Stimulated activated CD4-positive, alpha-beta T cell treated with anti-CD3 and anti-CD28 coated beads, TNF-alpha, amount 100 ng/mL, for 1 hour (primary cell): ENCODE results near the gene IKZF3.
"Not testable (repeated sequence)": the region's sequence is repeated elsewhere in the genome, so short reads cannot be mapped to it uniquely, and the experiment has no call there.

Source experiments
- DNase-seq, 3 donors: peaks; one replicate each; pipeline ENCODE4 v3.0.0-alpha.2; 2020; ENCODE audit warnings: low read depth in 3 of 3, low spot score in 1 of 3

The IKZF3 gene

DNA sequence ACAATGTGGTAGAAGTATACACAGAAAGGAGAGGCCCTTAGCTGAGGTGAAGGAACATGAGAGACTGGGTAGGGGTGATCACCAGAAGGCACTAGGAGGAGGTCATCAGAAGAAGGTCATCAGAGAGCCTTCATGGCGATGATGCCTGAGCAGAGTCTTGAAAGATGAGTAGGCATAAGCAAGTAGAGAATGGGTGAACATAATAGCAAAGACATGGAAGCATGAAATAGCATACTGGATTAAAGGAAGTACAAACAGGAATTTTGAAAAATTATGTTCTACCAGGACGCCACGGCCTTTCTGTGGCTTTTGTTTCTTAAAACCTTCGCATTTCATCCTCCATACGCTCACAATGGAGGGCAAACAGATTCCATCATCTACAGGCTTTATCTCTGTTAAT lies 2.9 kb downstream of the IKZF3 start:
- no peak for DNase-seq

DNA sequence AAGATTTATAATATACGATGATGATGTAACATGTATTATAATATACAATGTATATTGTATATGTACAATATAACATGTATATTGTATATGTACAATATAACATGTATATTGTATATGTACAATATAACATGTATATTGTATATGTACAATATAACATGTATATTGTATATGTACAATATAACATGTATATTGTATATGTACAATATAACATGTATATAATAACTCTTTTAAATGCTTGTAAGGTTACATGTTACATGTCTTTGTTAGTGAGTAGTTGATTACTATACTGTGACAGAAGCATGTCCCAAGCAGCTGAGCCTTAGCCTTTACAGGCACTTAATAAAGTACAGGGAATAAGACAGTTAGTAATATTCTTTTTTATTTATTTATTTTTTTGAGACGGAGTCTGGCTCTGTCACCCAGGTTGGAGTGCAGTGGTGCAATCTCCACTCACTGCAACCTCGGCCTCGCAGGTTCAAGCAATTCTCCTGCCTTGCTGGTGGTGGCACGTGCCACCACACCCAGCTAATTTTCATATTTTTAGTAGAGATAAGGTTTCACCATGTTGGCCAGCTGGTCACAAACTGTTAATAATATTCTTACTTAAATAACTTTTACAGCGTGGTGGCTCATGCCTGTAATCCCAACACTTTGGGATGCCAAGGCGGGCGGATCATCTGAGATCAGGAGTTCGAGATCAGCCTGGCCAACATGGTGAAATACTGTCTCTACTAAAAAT lies 8.0 kb downstream of the IKZF3 start:
- DNase-seq, result not testable (repeated sequence)

DNA sequence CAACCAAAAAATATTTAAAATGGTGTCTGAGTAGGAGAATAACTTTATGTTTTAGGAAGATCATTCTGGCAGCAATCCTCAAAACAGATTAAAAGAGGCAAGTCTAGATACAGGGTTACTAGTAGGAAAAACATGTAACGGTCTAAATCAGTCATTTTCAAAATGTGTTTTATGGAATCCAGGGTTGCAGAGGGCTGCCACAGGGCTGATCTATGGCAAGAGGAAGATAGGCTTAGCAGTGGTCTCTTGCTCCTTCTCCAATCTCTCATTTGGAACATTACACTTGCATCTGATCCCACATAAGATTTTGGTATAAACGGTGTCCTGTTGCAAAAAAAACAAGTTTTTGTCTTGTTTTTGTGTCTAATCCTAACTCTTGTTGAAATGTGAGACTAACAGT lies 9.2 kb downstream of the IKZF3 start:
- no peak for DNase-seq

DNA sequence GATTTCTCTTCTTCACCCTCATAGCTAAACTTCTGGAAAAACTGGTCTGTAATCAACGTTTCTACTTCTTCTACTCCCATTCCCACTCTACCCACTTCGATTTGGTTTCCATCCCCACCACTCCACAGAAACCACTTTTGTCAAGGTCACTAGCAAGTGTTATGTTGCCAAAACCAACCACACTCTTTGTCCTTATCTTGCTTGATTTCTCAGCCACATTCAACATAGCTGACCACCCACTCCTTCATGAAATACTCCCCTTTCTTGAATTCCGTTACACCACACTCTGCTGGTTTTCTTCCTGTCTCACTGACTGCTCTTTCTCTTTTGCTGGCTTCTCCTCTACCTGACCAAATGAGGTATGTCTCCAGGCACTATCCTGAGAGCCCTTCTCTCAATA lies 11.9 kb downstream of the IKZF3 start:
- DNase-seq, result no peak

DNA sequence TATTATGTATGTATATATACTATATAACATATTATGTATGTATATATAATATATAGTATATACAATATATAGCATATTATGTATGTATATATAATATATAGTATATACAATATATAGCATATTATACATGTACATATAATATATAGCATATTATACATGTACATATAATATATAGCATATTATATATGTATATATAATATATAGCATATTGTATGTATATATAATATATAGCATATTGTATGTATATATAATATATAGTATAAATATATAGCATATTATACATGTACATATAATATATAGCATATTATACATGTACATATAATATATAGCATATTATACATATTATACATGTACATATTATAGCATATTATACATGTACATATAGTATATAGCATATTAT lies 13.9 kb downstream of the IKZF3 start:
- DNase-seq, result not testable (repeated sequence)

DNA sequence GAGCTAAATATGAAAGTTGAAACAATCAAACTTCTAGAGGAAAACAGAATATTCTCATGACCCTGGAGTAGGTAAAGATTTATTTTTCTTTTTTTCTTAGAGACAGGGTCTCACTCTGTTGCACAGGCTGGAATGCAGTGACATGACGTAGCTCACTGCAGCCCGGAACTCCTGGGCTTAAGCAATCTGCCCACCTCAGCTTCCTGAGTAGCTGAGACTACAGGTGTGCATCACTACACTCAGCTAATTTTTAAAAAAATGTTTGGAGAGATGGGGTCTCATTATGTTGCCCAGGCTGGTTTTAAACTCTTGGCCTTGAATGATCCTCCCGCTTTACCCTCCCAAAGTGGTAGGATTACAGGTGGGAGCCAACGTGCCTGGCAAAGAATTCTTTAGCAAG lies 15.5 kb downstream of the IKZF3 start:
- no peak for DNase-seq

DNA sequence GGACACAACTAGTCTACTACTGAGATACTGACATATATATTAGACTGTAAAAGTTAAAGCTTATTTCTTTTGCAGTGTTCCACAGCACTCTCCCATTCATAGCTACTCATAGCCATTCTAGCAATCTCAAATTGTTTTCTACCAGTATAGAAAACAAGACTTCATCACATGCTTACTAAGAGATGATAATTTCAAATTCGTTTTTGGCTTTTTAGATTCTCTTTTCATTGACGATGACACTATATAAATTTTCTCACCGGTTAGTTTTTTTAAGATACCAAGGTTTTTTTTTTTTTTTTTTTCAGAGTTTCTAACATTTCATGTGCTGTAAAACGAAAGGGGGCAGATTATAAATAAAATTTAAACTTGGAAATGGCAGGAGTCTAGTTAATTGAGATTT lies 17.9 kb downstream of the IKZF3 start:
- DNase-seq, result no peak

DNA sequence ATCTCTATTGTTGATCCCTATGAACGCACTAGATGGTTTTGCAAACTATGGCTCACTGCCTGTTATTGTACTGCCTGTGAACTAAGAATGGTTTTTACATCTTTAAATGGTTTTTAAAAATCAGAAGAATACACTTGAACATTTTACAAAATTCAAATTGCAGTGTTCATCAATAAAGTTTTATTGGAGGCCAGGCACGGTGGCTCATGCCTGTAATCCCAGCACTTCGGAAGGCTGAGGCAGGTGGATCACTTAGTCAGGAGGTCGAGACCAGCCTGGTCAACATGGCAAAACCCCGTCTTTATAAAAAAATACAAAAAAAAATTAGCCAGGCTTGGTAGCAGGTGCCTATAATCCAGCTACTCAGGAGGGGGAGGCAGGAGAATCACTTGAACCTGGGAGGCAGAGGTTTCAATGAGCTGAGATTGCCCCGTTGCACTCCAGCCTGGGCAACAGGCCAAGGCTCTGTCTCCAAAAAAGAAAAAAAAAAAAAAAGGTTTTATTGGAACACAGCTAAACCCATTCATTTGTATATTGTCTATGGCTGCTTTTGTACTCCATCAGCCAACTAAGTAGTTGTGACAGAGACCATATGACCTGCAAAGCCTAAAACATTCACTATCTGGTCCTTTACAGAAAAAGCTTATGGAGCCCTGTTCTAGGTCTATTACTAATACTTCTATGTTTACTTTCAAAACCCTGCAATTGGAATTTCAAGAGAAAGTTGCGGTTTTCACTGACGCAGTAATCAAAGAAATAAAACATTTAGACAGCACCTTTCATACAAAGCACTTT lies 18.9 kb downstream of the IKZF3 start:
- DNase-seq, result no peak

DNA sequence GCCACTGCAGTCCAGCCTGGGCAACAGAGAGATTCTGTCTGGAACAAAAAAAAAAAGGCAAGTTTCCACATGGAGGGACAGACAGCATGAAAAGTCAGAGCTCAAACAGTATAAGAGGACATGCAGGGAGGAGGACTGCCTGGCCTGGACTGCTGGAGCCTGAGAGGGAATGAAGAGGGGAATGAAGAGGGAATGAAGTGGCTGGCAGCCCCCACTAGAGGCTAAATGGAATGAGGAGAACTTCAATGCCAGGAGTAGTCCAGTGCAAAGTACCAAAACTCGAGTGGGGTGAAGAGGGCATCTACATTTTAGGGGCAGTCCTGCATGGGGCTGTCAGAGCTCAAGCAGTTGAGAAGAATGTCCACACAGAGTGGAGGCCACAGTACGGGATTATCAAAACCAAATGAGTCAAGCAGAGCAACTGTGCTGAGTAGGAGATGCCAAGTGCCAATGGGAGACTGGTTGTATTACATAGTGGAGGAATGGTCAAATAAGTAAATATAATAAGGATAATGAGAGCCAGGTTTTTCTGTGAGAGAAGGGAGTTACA lies 22.9 kb downstream of the IKZF3 start:
- DNase-seq, result no peak

DNA sequence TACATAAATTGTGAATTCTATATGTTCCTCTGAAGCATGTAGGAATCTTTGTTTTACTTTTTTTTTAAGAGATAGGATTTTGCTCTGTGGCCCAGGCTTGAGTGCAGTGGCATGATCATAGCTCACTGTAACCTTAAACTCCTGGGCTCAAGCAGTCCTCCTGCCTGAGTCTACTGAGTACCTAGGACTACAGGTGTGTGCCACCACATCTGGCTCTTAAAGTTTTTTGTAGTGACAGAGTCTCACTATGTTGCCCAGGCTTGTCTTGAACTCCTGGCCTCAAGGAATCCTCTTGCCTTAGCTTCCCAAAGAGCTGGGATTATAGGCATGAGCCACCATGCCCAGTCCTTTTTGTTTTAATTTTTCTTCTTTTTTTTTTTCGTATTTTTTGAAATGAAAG lies 25.3 kb downstream of the IKZF3 start:
- DNase-seq, result no peak

DNA sequence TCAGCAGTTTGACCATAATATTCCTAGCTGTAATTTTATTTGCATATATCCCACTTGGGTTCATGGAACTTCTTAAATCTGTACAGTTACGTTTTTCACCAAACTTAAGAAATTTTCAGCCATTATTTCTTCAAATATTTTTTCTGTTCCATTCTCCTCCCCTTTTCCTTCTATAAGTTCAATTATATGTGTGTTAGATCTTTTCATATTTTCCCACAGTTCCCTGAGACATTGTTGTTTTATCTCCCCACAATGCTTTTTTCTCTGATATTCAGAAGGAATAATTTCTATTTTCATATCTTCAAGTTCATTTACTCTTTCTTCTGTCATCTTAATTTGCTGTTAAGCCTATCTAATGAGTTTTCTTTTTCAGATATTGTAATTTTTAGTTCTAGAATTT lies 26.1 kb downstream of the IKZF3 start:
- DNase-seq, result no peak

DNA sequence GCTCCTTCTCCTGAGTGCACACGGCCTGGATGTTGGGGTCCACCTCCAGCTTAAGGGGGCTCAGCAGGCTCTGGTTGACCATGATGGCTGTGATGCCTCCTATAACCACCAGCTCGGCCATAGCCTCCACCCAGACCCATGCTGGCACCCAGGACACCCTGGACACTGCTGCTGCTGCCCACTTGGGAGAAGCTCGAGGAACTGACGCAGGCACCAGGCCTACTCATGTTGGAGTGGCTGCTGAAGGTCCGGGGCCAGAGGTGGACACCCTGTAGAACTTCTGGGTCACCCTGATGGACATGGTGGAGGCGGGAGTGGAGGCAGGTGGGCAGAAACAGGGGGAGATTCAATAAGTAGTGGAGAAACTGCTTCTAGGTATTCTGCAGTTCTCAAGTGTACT lies 28.0 kb downstream of the IKZF3 start:
- DNase-seq, result no peak

DNA sequence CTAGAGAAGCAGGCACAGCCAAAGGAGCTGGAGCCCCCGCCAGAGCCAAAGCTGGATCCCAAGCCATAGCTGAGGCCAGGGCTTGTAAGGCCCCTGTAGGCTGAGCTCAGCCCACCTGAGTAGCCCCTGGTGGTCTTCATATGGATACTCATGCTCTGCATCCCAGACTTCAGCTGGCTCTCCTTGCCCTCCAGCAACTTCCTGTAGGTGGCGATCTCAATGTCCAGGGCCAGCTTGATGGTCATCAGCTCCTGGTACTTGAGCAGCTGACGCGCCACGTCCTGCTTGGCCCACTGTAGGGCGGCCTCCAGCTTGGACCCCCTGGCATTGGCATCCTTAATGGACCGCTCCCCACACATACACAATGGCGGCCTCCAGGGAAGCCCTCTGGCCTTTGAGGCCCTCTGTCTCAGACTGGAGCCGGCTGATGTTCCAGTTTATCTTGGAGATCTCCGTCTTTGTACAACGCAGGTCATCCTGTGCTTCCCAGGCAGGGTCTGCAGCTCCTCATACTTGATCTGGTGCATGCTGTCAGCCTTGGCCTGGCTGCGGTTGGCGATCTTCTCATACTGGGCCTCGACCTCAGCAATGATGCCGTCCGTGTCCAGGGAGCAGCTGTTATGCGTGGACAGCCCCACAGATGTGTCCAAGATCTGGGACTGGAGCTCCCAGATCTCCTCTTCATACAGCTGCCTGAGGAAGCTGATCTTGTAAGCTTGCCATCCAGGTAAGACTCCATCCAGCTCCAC lies 28.9 kb downstream of the IKZF3 start:
- no peak for DNase-seq

DNA sequence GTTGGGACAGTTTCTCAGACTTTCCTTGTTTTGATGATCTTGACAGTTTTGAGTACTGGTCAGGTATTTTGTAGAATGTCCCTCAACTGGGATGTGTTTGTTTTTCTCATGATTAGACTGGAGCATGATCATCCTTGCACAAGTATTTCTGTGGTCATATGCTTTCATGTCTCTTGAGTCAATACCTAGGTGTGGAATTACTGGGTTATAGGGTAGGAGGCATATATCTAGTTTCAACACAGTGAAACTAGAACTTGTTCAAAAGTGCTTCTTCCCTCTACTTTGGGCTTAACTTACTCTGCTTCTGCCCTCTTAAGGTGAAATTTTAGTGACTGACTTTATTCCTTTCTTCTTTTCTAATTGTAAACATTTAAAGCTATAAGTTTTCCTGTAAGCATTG lies 30.1 kb downstream of the IKZF3 start:
- DNase-seq, result no peak

DNA sequence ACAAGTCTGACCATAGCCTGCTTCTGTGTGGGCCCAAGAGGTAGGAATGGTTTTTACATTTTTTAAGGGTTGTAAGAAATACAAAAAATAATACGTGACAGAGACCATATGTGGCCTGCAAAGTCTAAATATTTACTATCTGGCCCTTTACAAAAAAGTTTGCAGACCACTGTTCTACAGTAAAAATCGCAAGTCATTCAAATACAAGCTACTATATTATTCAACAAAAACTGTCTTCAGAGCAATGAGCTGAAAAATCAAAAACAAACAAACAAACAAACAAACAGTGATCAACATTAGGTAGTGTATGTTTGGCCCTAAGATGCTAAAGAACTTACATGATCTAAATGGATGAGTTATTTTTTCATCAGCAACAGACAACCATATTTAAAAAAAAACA lies 32.5 kb downstream of the IKZF3 start:
- no peak for DNase-seq

DNA sequence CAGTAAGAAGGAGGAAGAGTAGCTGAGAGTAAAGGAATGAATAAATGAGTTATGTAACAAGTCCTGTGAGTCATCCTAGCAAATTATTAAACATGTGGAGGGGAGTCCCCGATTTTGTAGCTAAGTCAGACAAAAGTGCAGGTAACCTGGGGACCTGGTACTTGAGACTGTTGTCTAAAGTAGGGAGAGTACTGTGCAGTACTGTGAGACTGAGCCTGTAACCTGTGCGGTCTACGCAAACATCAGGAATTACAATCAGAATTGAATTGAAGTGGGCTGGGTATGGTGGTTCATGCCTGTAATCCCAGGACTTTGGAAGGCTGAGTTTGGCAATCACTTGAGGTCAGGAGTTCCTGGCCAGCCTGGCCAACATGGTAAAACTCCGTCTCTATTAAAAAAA lies 35.7 kb downstream of the IKZF3 start:
- no peak for DNase-seq

DNA sequence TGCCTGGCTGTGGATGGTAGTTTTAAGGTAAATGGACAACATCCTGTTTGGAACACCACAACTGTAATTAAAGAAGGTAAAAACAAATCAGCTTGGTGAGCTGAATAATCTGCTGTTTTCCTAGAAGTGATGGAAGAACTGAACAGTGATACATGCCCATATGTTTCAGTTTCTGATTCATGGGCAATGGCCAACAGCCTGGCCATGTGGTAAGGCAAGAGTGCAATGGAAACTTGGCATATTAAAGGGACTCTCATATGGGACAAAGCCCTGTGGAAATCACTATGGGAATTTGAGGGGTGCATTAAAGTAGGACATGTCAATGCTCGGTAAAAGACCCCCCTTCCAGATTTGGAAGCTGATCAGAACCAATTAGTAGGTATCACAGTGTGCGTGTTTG lies 37.8 kb downstream of the IKZF3 start:
- DNase-seq, result no peak

DNA sequence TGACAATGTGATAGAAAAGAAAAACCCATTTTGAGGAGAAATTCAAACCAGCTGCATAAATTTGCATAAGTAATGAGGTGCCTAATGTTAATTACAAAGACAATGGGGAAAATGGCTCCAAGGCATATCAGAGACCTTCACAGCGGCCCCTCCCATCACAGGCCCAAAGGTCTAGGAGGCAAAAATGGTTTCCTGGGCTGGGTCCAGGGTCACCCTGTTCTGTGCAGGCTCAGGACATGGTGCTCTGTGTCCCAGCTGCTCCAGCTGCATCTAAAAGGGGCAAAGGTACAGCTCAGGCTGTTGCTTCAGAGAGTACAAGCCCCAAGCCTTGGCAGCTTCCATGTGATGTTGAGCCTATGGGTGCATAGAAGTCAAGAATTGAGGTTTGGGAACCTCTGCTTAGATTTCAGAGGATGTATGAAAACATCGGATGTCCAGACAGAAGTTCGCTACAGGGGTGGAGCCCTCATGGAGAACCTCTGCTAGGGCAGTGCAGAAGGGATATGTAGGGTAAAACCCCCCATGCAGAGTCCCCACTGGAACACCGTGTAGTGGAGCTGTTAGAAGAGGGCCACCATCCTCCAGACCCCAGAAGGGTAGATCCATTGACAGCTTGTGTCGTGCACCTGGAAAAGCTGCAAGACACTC lies 40.6 kb downstream of the IKZF3 start:
- no peak for DNase-seq

DNA sequence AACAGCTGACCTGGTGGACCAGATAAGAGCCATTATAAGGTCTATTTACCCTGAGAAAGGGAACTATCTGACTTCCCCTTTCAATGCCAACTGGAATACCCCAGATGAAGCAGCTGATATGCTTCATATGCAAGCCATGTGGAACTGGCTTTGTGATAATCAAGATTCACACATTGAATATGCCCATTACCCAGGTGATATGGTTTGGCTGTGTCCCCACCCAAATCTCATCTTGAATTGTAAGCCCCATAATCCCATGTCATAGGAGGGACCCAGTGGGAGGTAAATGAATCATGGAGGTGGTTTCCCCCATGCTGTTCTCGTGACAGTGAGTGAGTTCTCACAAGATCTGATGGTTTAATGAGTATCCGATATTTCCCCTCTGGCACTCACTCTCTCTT lies 42.1 kb downstream of the IKZF3 start:
- DNase-seq, result no peak

DNA sequence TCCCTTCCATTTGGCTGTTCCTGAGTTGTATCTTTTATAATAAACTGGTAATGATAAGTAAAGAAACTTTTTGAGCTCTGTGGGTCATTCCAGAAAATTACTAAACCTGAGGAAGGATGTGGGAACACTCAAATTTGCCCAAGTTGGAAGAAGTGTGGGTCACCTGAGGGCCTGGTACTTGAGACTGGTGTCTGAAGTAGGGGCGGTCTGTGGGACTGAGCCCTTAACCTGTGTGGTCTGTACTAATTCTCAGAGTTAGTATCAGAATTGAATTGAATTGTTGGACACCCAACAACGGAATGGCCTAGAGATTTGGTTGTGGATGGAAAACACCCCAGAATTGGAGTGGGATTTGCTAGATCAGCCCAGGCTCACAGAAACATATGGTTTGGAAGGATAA lies 43.1 kb downstream of the IKZF3 start:
- no peak for DNase-seq

DNA sequence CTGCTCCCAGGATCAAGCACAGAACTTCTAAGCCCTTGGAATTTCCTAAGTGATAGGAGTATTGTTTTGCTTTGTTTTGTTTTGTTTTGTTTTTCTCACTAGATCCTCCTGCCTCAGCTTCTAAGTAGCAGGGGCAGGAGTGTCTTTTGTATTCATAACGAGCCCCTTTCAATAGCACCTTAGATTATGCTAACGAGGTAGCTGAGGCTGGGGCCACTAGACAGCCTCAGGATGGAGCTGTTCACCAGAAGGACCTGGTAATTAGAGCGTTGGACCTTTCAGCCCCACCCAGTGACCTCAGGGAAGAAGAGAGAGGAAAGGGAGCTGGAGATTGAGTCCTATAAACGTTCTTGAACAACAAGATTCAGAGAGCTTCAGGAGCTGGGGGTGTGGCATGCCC lies 43.6 kb downstream of the IKZF3 start:
- DNase-seq, result no peak
